ENCODE data around the gene PCDHGA4.
A peak's percentile ranks its signal among the peaks of the same experiment; 100 is the strongest.
"Not testable (repeated sequence)": the region's sequence is repeated elsewhere in the genome, so short reads cannot be mapped to it uniquely, and the experiment has no call there.

PCDHGA4 gene

DNA sequence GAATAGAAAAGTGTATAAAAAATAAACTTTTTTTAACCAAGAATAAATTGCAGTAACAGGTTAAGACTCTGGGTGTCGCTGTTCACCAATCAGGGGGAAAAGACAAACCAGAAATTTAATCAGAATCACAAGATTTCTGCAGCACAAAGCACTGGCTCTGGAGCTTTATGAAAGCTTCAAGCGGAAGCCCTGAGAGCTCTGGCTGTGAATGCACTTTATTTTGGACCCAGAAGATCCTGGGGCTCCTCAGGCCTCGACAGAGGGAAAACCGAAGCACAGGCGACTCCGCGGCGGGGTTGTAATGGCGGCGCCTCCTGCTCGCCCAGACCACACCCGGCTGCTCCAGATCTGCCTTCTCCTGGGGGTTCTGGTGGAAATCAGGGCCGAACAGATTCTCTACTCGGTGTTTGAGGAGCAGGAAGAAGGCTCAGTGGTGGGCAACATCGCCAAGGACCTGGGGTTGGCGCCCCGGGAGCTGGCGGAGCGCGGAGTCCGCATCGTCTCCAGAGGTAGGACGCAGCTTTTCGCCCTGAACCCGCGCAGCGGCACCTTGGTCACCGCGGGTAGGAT, at the start of gene PCDHGA4:
Gene PCDHGA4 (plus strand): TSS at position 122 of the 570 bp plus-strand sequence. CDS start 87 bp downstream, at position 209.
- DNase-seq, result no peak

DNA sequence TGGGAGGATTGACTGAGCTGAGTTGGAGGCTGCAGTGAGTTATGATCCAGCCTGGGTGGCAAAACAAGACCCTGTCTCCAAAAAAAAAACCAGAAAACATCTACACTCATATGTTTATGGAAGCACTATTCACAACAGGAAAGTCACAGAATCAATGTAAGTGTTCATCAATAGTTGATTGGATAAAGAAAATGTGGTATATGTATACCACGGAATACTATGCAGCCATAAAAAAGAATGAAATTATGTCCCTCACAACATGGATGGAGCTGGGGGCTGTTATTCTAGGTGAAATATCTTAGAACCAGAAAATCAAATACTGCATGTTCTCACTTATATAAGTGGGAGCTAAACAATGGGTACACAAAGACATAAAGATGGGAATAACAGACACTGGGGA, 48.2 kb upstream of the PCDHGA4 start:
- no peak for DNase-seq

DNA sequence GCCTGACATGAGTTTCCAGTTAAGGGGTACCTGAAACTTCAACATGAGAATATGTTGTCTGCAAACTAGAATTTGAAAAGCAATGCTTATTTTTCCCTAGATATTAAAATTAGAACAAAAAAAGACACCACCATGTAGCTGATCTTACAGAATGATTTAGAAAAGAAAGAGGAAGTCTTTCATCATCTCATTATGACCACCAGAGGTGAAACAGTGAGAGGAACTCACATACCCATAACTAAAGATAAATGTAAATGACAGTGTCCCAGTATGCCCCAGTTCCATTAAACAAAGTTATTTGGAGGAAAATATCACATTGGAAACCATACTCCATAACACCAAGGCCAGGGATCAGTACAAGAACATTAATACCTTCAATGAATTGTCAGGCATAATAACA, 41.1 kb upstream of the PCDHGA4 start:
- no peak for DNase-seq

DNA sequence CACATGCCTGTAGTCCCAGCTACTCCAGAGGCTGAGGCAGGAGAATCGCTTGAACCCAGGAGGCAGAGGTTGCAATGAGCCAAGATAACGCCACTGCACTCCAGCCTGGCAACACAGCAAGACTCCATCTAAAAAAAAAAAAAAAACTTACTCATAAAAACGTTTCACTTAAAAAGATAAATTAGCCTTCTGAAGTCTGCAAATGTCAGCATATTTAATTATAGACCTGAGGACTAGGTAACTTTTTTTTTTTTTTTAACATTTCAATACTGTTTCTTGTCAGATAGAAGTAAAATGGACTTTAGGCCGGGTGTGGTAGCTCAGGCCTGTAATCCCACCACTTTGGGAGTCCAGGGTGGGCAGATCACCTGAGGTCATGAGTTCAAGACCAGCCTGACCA, 37.9 kb upstream of the PCDHGA4 start:
- not testable (repeated sequence) for DNase-seq

DNA sequence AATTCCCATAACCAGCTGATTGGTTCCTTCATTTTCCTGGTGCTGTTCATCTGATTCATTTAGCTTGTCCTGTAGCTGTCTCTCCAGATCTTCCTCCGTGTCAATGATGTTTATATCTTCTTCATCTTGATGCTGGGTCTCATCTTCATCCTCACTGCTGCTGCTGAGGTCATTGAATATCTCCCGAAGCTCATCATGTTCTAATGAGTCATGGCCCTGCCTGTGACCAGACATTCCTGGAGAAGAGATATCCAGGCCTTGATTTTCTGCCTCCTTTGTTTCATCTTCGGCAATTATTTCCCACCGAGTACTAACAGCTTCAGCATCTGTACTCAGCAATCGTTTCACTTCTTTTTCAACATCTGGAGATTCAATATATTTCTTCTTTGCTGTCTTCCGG, 35.6 kb upstream of the PCDHGA4 start:
- DNase-seq, result no peak

DNA sequence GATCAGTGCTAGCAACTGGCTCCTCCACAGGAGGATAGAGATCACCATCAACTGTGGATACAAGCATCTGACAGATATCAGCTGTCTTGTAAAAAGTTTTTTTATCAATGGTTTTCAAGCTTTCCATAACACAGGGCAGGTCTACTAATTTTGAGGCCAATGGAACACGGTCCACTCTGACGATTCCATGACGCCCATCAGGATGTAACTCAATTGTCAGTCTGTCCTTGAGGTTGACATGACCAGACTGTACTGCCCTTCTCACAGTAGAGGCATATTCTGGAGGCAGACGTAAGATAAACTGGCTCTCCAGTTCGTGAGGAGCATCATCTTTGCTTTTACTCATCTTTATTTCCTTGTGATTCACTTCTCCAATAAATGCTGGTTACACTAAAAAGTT, 35.1 kb upstream of the PCDHGA4 start:
- DNase-seq, result no peak

DNA sequence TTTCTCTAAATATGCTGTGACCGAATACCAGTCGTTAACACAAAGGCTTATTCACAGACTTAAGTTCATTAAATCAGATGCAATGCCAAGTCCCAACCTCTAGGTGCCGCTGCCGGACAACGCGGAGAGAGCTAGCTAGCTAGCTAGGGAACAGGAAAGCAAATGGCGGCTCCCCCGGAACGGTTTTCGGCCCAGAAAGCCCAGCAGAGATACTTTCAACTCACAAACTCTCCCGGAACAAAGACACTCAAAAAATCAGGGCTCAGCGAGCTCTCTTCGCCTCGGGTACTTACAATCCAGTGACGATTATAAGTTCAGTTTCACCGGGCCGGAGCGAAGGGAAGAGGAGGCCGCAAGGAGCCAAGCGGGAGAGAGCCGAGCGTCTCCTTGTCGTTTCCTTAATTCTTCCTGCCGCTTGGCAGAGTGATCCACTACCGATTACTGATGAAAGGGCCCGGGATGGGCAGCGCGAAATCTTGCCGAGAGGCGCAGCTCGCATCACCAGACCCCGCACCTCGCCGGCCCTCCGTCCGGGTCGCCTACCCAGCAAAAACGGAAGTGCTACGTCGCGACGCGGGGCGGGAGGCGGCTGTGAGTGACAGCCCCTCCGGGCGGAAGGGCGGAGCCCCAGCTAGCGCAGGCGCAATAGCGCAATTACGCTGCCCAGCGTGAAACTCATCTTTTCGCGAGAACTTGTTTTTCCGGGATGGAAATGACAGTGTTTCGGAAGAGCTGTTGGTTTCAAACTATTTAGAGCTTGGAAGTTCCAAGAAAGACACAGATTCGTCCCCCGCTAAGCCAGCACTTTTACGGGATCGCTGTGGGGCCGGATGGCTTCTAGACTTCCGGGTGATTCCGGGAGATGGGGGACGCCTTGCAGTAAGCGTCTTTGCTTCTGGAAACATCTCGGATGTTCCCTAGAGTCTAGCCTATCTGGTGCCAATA, 34.3 kb upstream of the PCDHGA4 start, which contains the start of gene TAF7:
Gene TAF7 (minus strand): TSS at position 560 of the 945 bp plus-strand sequence. CDS start 740 bp downstream, outside the sequence.
- DNase-seq, result peak; percentile 94

DNA sequence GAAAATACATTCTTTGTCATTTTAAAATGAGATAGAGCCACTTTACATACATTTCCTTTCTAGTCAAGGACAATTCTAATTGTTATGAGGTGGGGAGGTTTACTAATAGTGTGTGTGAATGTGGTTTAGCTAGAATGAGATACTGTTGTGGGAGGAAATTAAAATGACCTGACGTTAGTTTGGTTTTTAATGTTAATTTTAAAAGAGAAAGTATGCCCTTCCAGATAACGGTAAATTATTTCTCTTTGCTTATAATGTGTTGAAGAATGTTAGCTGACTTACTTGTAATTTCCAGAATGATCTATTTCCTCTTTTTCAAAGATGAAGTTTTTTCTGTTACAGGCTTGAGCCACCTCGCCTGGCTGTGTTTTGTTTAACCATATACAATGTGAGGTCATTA, 32.6 kb upstream of the PCDHGA4 start:
- no peak for DNase-seq

DNA sequence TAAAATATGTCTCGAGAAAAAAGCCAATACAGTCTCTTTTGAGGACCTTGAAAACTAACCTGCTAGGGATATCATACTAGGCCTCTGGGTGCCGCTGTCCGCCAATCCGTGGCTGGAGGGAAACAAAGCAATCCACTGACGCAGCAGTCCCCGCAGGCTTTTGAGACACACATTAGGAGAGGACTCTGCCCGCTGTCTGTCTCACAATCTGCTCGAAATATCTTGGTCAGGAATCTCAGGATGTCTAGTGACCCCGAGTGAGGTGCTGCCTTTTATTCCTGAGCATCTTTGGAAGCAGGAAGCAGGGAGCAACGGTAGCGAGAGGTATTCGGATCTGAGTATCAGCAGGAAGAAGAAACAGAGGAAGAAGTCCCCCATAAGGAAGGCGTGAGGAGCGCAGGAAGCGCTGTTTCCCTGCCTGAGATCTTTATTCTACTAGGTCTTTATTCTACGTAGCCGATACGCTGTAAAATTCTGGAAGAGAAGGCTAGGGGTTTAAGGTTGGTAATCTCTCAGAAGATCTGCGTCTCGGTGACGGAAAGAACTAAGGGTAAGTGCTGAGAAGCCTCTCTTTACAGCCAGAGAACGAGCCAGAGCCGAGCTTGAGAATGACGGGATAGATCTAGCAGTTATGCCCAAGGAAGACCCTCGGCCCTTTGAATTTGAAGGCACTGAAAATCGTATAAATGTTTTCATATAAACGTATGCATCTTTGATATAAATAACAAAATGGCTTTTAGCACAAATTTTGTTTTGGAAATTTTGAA, 28.6 kb upstream of the PCDHGA4 start:
- peak; percentile 39 for DNase-seq

DNA sequence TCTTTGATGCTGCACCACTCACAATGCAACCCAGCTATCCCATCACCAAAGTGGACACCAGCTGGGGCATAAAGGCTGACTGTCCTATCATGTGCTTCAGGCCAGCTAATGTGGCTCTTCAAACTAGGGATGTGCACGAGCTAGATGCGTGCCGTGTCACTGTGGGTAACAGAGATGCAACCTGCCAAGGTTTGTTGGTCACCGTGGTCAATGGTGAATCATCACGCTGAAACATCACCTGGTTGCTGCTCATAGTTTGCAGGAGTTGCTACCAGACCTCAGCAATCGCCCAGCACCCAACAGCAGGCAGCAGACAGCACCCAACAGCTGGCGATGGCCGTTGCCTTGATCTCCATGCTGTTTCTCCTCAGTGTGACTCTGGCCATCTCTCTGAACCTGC, 26.6 kb upstream of the PCDHGA4 start:
- DNase-seq, result no peak

DNA sequence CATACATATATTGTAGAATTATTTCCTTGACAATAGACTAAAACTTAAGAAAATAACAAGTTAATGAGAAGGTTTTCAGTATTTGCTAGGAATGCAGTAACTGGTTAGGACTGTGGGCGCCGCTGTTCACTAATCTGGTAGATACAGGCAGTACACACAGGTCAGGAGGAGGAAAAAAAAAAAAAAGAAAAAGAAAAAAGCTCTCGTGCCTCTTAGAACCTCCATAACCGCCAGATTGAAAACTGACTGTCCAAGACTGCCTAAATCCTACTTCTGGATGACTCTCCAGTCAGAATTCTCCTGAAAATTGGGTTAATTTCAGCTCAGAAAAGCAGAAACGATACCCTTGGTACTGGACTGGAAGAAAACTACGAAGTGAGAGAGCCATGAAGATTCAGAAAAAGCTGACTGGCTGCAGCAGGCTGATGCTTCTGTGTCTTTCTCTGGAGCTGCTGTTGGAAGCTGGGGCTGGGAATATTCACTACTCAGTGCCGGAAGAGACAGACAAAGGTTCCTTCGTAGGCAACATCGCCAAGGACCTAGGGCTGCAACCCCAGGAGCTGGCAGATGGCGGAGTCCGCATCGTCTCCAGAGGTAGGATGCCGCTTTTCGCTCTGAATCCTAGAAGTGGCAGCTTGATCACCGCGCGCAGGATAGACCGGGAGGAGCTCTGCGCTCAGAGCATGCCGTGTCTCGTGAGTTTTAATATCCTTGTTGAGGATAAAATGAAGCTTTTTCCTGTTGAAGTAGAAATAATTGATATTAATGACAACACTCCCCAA, 24.3 kb upstream of the PCDHGA4 start, which contains the start of gene PCDHGA1:
Gene PCDHGA1 (plus strand): TSS at position 216 of the 782 bp plus-strand sequence.
- peak; percentile 27 for DNase-seq

DNA sequence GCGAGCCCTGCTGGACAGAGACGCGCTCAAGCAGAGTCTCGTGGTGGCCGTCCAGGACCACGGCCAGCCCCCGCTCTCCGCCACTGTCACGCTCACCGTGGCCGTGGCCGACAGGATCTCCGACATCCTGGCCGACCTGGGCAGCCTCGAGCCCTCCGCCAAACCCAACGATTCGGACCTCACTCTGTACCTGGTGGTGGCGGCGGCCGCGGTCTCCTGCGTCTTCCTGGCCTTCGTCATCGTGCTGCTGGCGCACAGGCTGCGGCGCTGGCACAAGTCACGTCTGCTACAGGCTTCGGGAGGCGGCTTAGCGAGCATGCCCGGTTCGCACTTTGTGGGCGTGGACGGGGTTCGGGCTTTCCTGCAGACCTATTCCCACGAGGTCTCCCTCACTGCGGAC, 22.2 kb upstream of the PCDHGA4 start:
- DNase-seq, result not testable (repeated sequence)

DNA sequence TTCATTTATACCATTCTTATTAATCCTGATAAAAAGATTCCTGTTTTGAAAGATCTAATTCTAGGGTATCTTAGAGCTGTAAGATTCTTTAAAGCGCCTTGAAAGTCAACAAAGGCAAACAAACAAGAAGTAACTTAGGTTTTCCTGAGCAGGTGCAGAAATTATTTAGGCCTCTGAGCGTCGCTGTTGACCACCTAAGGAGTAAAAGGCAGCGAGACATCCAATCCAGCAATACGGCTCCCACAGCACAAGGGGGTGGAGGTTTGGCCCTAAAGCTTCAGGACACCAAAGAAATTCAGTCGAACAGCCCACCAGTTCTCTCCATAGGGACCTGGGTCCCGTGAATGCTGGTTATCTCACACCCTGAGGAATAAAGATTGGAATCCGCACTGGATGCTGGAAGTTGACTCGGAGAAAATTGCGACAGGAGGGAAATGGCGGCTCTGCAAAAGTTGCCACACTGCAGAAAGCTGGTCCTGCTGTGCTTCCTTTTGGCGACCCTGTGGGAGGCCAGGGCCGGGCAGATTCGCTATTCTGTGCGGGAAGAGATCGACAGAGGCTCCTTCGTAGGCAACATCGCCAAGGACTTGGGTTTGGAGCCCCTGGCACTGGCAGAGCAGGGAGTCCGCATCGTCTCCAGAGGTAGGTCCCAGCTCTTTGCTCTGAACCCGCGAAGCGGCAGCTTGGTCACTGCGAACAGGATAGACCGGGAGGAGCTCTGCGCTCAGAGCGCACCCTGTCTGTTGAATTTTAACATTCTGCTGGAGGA, 16.1 kb upstream of the PCDHGA4 start, which contains the start of gene PCDHGA2:
Gene PCDHGA2 (plus strand): TSS at position 223 of the 769 bp plus-strand sequence.
- DNase-seq, result peak; percentile 34

DNA sequence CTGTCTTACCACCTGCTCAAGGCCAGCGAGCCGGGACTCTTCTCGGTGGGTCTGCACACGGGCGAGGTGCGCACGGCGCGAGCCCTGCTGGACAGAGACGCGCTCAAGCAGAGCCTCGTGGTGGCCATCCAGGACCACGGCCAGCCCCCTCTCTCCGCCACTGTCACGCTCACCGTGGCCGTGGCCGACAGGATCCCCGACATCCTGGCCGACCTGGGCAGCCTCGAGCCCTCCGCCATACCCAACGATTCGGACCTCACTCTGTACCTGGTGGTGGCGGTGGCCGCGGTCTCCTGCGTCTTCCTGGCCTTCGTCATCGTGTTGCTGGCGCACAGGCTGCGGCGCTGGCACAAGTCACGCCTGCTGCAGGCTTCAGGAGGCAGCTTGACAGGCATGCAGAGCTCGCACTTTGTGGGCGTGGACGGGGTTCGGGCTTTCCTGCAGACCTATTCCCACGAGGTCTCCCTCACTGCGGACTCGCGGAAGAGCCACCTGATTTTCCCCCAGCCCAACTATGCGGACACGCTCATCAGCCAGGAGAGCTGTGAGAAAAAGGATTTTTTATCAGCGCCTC, 14.0 kb upstream of the PCDHGA4 start:
- not testable (repeated sequence) for DNase-seq

DNA sequence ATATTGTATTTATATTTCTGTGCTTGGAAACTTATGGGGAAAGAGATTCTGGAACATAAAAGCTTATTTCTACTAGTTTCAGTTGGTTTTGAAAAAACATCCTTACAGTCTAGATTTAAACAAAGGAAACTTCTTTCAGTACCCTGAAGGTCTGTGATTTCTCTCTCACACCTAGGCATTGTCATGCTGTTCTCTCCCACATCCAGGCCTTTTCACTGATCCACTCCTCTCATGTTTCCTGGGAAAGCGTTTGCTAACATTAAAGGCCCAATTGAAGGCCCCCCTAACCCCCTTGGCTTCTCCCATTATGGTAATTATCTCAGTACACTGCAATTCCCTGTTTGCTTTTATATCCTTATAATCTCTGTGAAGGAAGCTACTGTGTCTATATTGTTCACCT, 12.0 kb upstream of the PCDHGA4 start:
- DNase-seq, result no peak

DNA sequence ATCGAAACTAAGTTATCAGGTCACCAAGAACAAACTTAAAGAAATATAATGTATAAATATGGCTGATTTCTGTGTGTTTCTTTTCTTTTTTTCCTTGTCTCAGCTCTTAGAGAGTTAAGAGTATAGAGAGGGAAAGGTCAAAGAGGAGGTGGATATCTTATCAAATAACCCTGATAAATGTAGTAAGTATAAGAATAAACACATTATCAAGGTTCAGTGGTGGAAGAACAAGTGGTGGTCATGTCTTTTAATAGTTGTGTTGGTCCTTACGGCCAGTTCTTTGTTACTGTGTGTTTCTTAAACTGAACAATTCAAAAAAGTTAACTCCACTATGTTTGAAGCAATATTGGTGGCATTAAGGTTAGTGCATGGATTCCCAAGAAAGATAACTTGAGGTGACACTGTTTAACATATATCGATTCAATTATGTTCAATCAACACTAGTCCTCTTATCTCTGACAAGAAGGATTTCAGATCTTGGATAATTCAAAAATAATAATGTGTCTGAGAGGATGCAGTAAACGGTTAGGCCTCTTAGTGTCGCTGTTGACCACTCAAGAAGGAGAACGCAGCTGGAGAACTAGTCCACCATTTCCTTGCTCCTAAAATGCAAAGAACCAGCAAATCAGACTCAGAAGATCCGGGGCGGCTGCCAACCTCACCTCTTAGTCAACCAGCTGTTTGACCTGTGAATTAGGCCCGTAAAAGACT, 11.4 kb upstream of the PCDHGA4 start, which contains the start of gene PCDHGA3:
Gene PCDHGA3 (plus strand): TSS at position 588 of the 711 bp plus-strand sequence. CDS start 205 bp downstream, outside the sequence.
- DNase-seq, result peak; percentile 46

DNA sequence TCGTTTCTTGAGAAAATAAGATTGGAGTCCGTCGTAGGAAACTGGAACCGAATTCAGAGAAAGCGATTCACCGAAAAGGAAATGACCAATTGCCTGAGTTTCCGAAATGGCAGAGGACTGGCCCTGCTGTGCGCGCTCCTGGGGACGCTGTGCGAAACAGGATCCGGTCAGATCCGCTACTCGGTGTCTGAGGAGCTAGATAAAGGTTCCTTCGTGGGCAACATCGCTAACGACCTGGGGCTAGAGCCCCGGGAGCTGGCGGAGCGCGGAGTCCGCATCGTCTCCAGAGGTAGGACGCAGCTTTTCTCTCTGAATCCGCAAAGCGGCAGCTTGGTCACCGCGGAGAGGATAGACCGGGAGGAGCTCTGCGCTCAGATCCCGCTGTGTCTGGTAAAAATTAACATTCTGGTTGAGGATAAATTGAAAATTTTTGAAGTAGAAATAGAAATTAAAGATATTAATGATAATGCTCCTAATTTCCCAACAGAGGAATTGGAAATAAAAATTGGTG, 10.8 kb upstream of the PCDHGA4 start:
- no peak for DNase-seq

DNA sequence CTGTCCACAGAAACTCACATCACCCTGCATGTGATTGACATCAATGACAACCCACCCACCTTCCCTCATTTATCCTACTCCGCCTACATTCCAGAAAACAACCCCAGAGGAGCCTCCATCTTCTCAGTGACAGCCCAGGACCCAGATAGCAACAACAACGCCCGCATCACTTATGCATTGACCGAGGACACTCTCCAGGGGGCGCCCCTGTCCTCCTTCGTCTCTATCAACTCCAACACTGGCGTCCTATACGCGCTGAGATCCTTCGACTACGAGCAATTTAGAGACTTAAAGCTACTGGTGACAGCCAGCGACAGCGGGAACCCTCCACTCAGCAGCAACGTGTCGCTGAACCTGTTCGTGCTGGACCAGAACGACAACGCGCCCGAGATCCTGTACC, 9.5 kb upstream of the PCDHGA4 start:
- DNase-seq, result no peak

DNA sequence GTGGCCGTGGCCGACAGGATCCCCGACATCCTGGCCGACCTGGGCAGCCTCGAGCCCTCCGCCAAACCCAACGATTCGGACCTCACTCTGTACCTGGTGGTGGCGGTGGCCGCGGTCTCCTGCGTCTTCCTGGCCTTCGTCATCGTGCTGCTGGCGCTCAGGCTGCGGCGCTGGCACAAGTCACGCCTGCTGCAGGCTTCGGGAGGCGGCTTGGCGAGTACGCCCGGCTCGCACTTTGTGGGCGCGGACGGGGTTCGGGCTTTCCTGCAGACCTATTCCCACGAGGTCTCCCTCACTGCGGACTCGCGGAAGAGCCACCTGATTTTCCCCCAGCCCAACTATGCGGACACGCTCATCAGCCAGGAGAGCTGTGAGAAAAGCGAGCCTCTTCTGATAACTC, 8.8 kb upstream of the PCDHGA4 start:
- DNase-seq, result not testable (repeated sequence)
